HCT116 (cell line): ENCODE measurements around the gene WWP2. TPM values are rescaled to one million over a fixed set of nuclear protein-coding genes. Genes with fewer than 3 reads are reported as not detected.

Experiments used
- ATAC-seq: fragments of 200-7000 bp; cut with Tn5 transposase; 2 replicates; pipeline ENCODE4 v1.9.1; 2020; ENCODE audit warnings: mild to moderate bottlenecking, moderate library complexity
- BruUV-seq: library from RNA; stranded (reverse); fragments of 400-500 nt; replicated peaks from 2 replicates; lab custom pipeline; 2021; lab: Mats Ljungman, UMichigan
- CTCF ChIA-PET: fragments of 300-600 bp; sonication (Branson Sonifier 250); formaldehyde crosslinking; loops from one replicate; lab custom pipeline; 2021; ENCODE audit warnings: antibody characterized with exemption; lab: Charles Lee
- POLR2A ChIA-PET: fragments of 300-600, 350-600 bp; sonication (Branson Sonifier 250); formaldehyde crosslinking; loops from one replicate; lab custom pipeline; 2021; ENCODE audit warnings: antibody characterized with exemption; lab: Charles Lee
- RAD21 ChIA-PET, 2 experiments: fragments of 300-600 bp; sonication (Branson Sonifier 250); formaldehyde crosslinking; loops; one replicate each; lab custom pipeline; 2023; ENCODE audit warnings: low total read pairs in 2 of 2; ENCODE audit not compliant: uncharacterized antibody in 2 of 2, unreplicated experiment in 2 of 2, low non-redundant PET in 1 of 2; lab: Charles Lee
- DNase-seq: peaks from one replicate; pipeline ENCODE4 v3.0.0-alpha.2; 2010; ENCODE audit warnings: low read depth, low spot score
- H2AFZ ChIP-seq: fragments of 200-600 bp; shearing (Covaris generic), sonication (generic); 2 replicates; pipeline ENCODE4 v1.6.1; 2017; ENCODE audit warnings: low read depth, mixed run types, mixed read lengths, antibody characterized with exemption, low read length; ENCODE audit not compliant: poor library complexity, severe bottlenecking
- H3K27ac ChIP-seq: 2 replicates; pipeline ENCODE4 v1.5.1; 2012; ENCODE audit warnings: low read depth, low read length
- H3K27me3 ChIP-seq: fragments of 200-600 bp; sonication (generic); 2 replicates; pipeline ENCODE4 v1.6.1; 2016; ENCODE audit warnings: mixed run types, low read length, mixed read lengths; ENCODE audit not compliant: insufficient read depth
- H3K36me3 ChIP-seq, 2 experiments: fragments of 200-500 bp in 1 of 2; fragments of 200-600 bp in 1 of 2; sonication (Bioruptor generic) in 1 of 2; sonication (generic) in 1 of 2; 2 replicates each; pipeline versions ENCODE4 v1.5.1 to v1.6.1; 2014 to 2016; ENCODE audit warnings: low read length in 2 of 2, inconsistent platforms in 1 of 2, mixed read lengths in 1 of 2, mixed run types in 1 of 2; ENCODE audit not compliant: insufficient read depth in 2 of 2, control insufficient read depth in 1 of 2
- H3K4me1 ChIP-seq, 2 experiments: fragments of 200-600 bp in 1 of 2; sonication (generic) in 1 of 2; 2 replicates each; pipeline versions ENCODE4 v1.5.1 to v1.6.1; 2012 to 2017; ENCODE audit warnings: low read length in 2 of 2, inconsistent platforms in 1 of 2, mild to moderate bottlenecking in 1 of 2, mixed read lengths in 1 of 2, mixed run types in 1 of 2, moderate library complexity in 1 of 2; ENCODE audit not compliant: insufficient read depth in 2 of 2, control insufficient read depth in 1 of 2
- H3K4me2 ChIP-seq: fragments of 200-600 bp; sonication (generic); 2 replicates; pipeline ENCODE4 v1.6.1; 2017; ENCODE audit warnings: mixed run types, low read length, mixed read lengths
- H3K4me3 ChIP-seq, 2 experiments: fragments of 200-600 bp in 1 of 2; sonication (generic) in 1 of 2; replicated peaks in 1 of 2; 2 replicates each; pipeline ENCODE4 v1.5.1; 2011 to 2016; ENCODE audit warnings: low read length in 2 of 2, control low read depth in 1 of 2, low read depth in 1 of 2, mild to moderate bottlenecking in 1 of 2, mixed read lengths in 1 of 2, mixed run types in 1 of 2
- H3K79me2 ChIP-seq: fragments of 200-600 bp; sonication (generic); 2 replicates; pipeline ENCODE4 v1.6.1; 2017; ENCODE audit warnings: mild to moderate bottlenecking, mixed run types, low read length, moderate library complexity, mixed read lengths; ENCODE audit not compliant: insufficient read depth
- H3K9ac ChIP-seq: fragments of 200-600 bp; sonication (generic); 2 replicates; pipeline ENCODE4 v1.6.1; 2016; ENCODE audit warnings: low read length, mixed read lengths
- H3K9me2 ChIP-seq: fragments of 200-600 bp; sonication (generic), shearing (Covaris generic); 2 replicates; pipeline ENCODE4 v1.6.1; 2017; ENCODE audit warnings: mixed run types, mild to moderate bottlenecking, moderate library complexity; ENCODE audit not compliant: insufficient read depth
- H3K9me3 ChIP-seq, 2 experiments: fragments of 200-500 bp in 1 of 2; fragments of 200-600 bp in 1 of 2; sonication (Bioruptor generic) in 1 of 2; sonication (generic) in 1 of 2; 2 replicates each; pipeline ENCODE4 v1.6.1; 2014 to 2017; ENCODE audit warnings: low read length in 2 of 2, mixed read lengths in 2 of 2, inconsistent platforms in 1 of 2, low read depth in 1 of 2, mild to moderate bottlenecking in 1 of 2, mixed run types in 1 of 2, moderate library complexity in 1 of 2; ENCODE audit not compliant: control insufficient read depth in 1 of 2, insufficient read depth in 1 of 2
- H4K20me1 ChIP-seq: fragments of 200-600 bp; sonication (generic), shearing (Covaris generic); 2 replicates; pipeline ENCODE4 v1.6.1; 2017; ENCODE audit warnings: mixed run types, mild to moderate bottlenecking, moderate library complexity; ENCODE audit not compliant: insufficient read depth
- ATF3 ChIP-seq: IDR thresholded peaks from 2 replicates; pipeline ENCODE4 v1.6.1; 2012
- CBX3 ChIP-seq: IDR thresholded peaks from 2 replicates; pipeline ENCODE4 v1.6.1; 2012; ENCODE audit warnings: low read depth
- CEBPB ChIP-seq: IDR thresholded peaks from 2 replicates; pipeline ENCODE4 v1.6.1; 2012; ENCODE audit warnings: low read depth
- CTCF ChIP-seq, 3 experiments: fragments of 200-600 bp in 1 of 3; sonication (generic) in 1 of 3; IDR thresholded peaks in 2 of 3; conservative IDR thresholded peaks in 1 of 3; 2 replicates each; pipeline ENCODE4 v1.5.1; 2012 to 2017; ENCODE audit warnings: low read depth in 2 of 3, low read length in 2 of 3, antibody characterized with exemption in 1 of 3, borderline replicate concordance in 1 of 3, control low read depth in 1 of 3, mild to moderate bottlenecking in 1 of 3, mixed read lengths in 1 of 3, mixed run types in 1 of 3, moderate library complexity in 1 of 3; ENCODE audit not compliant: insufficient read depth in 1 of 3
- EZH2 ChIP-seq: fragments of 200-600 bp; sonication (generic); IDR thresholded peaks from 2 replicates; pipeline ENCODE4 v1.6.1; 2017; ENCODE audit warnings: antibody characterized with exemption, mixed run types
- EZH2phosphoT487 ChIP-seq: fragments of 200-600 bp; IDR thresholded peaks from 2 replicates; pipeline ENCODE4 v1.6.1; 2018; ENCODE audit warnings: antibody characterized with exemption, borderline replicate concordance
- FOSL1 ChIP-seq: IDR thresholded peaks from 2 replicates; pipeline ENCODE4 v1.6.1; 2012; ENCODE audit warnings: low read depth
- JUND ChIP-seq: IDR thresholded peaks from 2 replicates; pipeline ENCODE4 v1.6.1; 2012
- MAX ChIP-seq: IDR thresholded peaks from 2 replicates; pipeline ENCODE4 v1.6.1; 2012
- POLR2A ChIP-seq: IDR thresholded peaks from 2 replicates; pipeline ENCODE4 v1.7.0; 2011; ENCODE audit warnings: borderline replicate concordance; ENCODE audit not compliant: insufficient read depth, insufficient read length; ENCODE audit errors: extremely low read depth
- RAD21 ChIP-seq: IDR thresholded peaks from 2 replicates; pipeline ENCODE4 v1.6.1; 2012; ENCODE audit warnings: low read depth, mild to moderate bottlenecking
- SIN3A ChIP-seq: IDR thresholded peaks from 2 replicates; pipeline ENCODE4 v1.6.1; 2012; ENCODE audit warnings: low read depth
- SRF ChIP-seq: IDR thresholded peaks from 2 replicates; pipeline ENCODE4 v1.6.1; 2012; ENCODE audit warnings: low read depth
- TCF7L2 ChIP-seq: IDR thresholded peaks from 2 replicates; pipeline ENCODE4 v1.7.0; 2011; ENCODE audit warnings: borderline replicate concordance, inconsistent platforms; ENCODE audit not compliant: insufficient read depth, insufficient read length; ENCODE audit errors: extremely low read depth
- YY1 ChIP-seq: IDR thresholded peaks from 2 replicates; pipeline ENCODE4 v1.6.1; 2011; ENCODE audit warnings: low read length, low read depth, moderate library complexity, mild to moderate bottlenecking; ENCODE audit not compliant: insufficient replicate concordance; ENCODE audit errors: extremely low read depth
- ZBTB33 ChIP-seq: IDR thresholded peaks from 2 replicates; pipeline ENCODE4 v1.6.1; 2011; ENCODE audit warnings: mild to moderate bottlenecking, low read length, moderate library complexity; ENCODE audit not compliant: insufficient replicate concordance; ENCODE audit errors: extremely low read depth
- ZFX ChIP-seq: fragments of 450-650 bp; IDR thresholded peaks from 2 replicates; pipeline ENCODE4 v1.6.1; 2017
- ZNF274 ChIP-seq: fragments of 200-500 bp; sonication (Bioruptor generic); IDR thresholded peaks from 2 replicates; pipeline ENCODE4 v1.6.1; 2014; ENCODE audit warnings: mild to moderate bottlenecking, low read depth, low read length, inconsistent platforms
- intact Hi-C: fragments of 100-400 bp; cut with micrococcal nuclease; formaldehyde crosslinking; loops from 2 replicates; pipeline ENCODE4 v1.10.0; 2022
- total RNA-seq: library from RNA; stranded (reverse); gene quantifications from one replicate; pipeline ENCODE4 v1.2.1, GENCODE V29; 2021; ENCODE audit not compliant: unreplicated experiment

WWP2 gene
- total RNA-seq, 1 experiment from 2014 or later = 44.2 TPM

GRCh38 chr16:69851491-69852240, 89.5 kb downstream of the WWP2 start:
- no peak for ATAC-seq

More at GRCh38 chr16:69851491-69852240, 89.5 kb downstream of the WWP2 start:
- Histone ChIP-seq H3K4me1 (no peaks in the 10 kb centered on the region), H2AFZ (no peak overlapping the region), H3K36me3 (no peaks in the 10 kb centered on the region), H3K4me2 (no peak overlapping the region), H3K9me3 (no peaks in the 10 kb centered on the region), H3K27ac (no peak overlapping the region), H3K4me3 (no peak overlapping the region), H3K9me2 (no peaks in the 10 kb centered on the region), H4K20me1 (no peaks in the 10 kb centered on the region), H3K9ac (no peak overlapping the region), H3K79me2 (no peaks in the 10 kb centered on the region), H3K27me3 (no peaks in the 10 kb centered on the region)
- DNase-seq = no peak
- intact Hi-C loops = no loop called here
- CTCF ChIA-PET = no interaction called here
- POLR2A ChIA-PET = no interaction called here
- RAD21 ChIA-PET = no interaction called here
- TF ChIP-seq POLR2A = no peak
- TF ChIP-seq ZNF274 = no peak
- TF ChIP-seq MAX = no peak
- no peak for TF ChIP-seq FOSL1
- no peak for TF ChIP-seq TCF7L2
- no peak for TF ChIP-seq JUND
- no peak for TF ChIP-seq CBX3
- TF ChIP-seq RAD21 = no peak
- no peak for TF ChIP-seq EZH2
- no peak for TF ChIP-seq ZFX
- TF ChIP-seq CTCF (IDR thresholded peaks at IDR 0.05 in 2 of 3, conservative IDR thresholded peaks at IDR 0.05 in 1 of 3; ENCODE audit: borderline replicate concordance in 1 of 3, insufficient read depth in 1 of 3, low read depth in 2 of 3, low read length in 2 of 3) = no peak
- no peak for TF ChIP-seq SRF
- no peak for TF ChIP-seq ZBTB33
- no peak for TF ChIP-seq SIN3A
- no peak for TF ChIP-seq EZH2phosphoT487
- no peak for TF ChIP-seq CEBPB
- TF ChIP-seq YY1 = no peak
- TF ChIP-seq ATF3 = no peak
- BruUV-seq = no TSS peak
